HepG2 (cell line): Measurements from ENCODE around the gene SLC38A2. TPM values are rescaled to one million over a fixed set of nuclear protein-coding genes. Genes with fewer than 3 reads are reported as not detected.

Source experiments
- ATAC-seq: fragments of 200-7000 bp; cut with Tn5 transposase; 3 replicates; pipeline ENCODE4 v1.9.1; 2020; ENCODE audit warnings: mild to moderate bottlenecking, moderate library complexity
- BruUV-seq: library from RNA; stranded (reverse); fragments of 400-500 nt; replicated peaks from 2 replicates; lab custom pipeline; 2021; lab: Mats Ljungman, UMichigan
- CTCF ChIA-PET: fragments of 300-600 bp; formaldehyde crosslinking; extraction: SDS; loops from one replicate; lab custom pipeline; 2021; ENCODE audit warnings: low total read pairs, inconsistent platforms, low intra/inter-chr PET ratio; lab: Yijun Ruan, JAX
- POLR2A ChIA-PET: fragments of 350-600 bp; sonication (Branson Sonifier 250); formaldehyde crosslinking; loops from one replicate; lab custom pipeline; 2020; ENCODE audit warnings: antibody characterized with exemption, inconsistent platforms; lab: Yijun Ruan, JAX
- DNase-seq: peaks from one replicate; pipeline ENCODE4 v3.0.0-alpha.2; 2015; ENCODE audit warnings: low spot score
- FAIRE-seq: peaks from 3 replicates; lab custom pipeline; 2011; peaks lifted over from hg19 to GRCh38; lab: Jason Lieb, UNC
- H2AFZ ChIP-seq: one replicate; pipeline ENCODE4 v1.6.1; 2011; ENCODE audit warnings: low read length, inconsistent platforms
- H3K27ac ChIP-seq: fragments of 300-600 bp; 3 replicates; pipeline ENCODE4 v1.8.0; 2011; ENCODE audit warnings: mixed run types, mild to moderate bottlenecking, mixed read lengths, low read length, inconsistent platforms; ENCODE audit not compliant: insufficient read depth; ENCODE audit errors: extremely low read length
- H3K27me3 ChIP-seq, 2 experiments: fragments of 200-600 bp in 1 of 2; 2 replicates in 1 of 2; 3 replicates in 1 of 2; pipeline versions ENCODE4 v1.6.0 to v1.8.0; 2011; ENCODE audit warnings: low read length in 2 of 2, mild to moderate bottlenecking in 2 of 2, moderate library complexity in 2 of 2, inconsistent platforms in 1 of 2; ENCODE audit not compliant: insufficient read depth in 2 of 2, control insufficient read depth in 1 of 2
- H3K36me3 ChIP-seq, 2 experiments: fragments of 200-600 bp in 1 of 2; replicated peaks in 1 of 2; 2 replicates in 1 of 2; 3 replicates in 1 of 2; pipeline versions ENCODE4 v1.5.1 to v1.8.0; 2011; ENCODE audit warnings: low read length in 2 of 2, inconsistent platforms in 1 of 2; ENCODE audit not compliant: insufficient read depth in 2 of 2, control insufficient read depth in 1 of 2
- H3K4me1 ChIP-seq: 2 replicates; pipeline ENCODE4 v1.5.1; 2012; ENCODE audit warnings: low read length, inconsistent platforms; ENCODE audit not compliant: insufficient read depth
- H3K4me2 ChIP-seq: 2 replicates; pipeline ENCODE4 v1.6.0; 2011; ENCODE audit warnings: low read depth, low read length, inconsistent platforms
- H3K4me3 ChIP-seq, 3 experiments: fragments of 200-600 bp in 1 of 3; sonication (generic), shearing (Covaris generic) in 1 of 3; replicated peaks in 1 of 3; 2 replicates each; pipeline ENCODE4 v1.5.1; 2011 to 2016; ENCODE audit warnings: low read length in 3 of 3, inconsistent platforms in 2 of 3, low read depth in 2 of 3, mild to moderate bottlenecking in 2 of 3, control low read depth in 1 of 3, mixed read lengths in 1 of 3; ENCODE audit not compliant: insufficient read depth in 1 of 3
- H3K79me2 ChIP-seq: one replicate; pipeline ENCODE4 v1.6.1; 2011; ENCODE audit warnings: low read length, inconsistent platforms; ENCODE audit not compliant: insufficient read depth
- H3K9ac ChIP-seq: 2 replicates; pipeline ENCODE4 v1.6.0; 2011; ENCODE audit warnings: mild to moderate bottlenecking, low read depth, low read length, inconsistent platforms; ENCODE audit not compliant: insufficient read depth
- H3K9me3 ChIP-seq: 2 replicates; pipeline ENCODE4 v1.5.1; 2012; ENCODE audit warnings: mild to moderate bottlenecking, low read length
- H4K20me1 ChIP-seq: 2 replicates; pipeline ENCODE4 v1.6.0; 2011; ENCODE audit warnings: inconsistent platforms, mild to moderate bottlenecking, low read length, moderate library complexity; ENCODE audit not compliant: insufficient read depth
- HNRNPK ChIP-seq: fragments of 200-400 bp; formaldehyde crosslinking; IDR thresholded peaks from 2 replicates; pipeline ENCODE4 v1.6.1; 2018; ENCODE audit warnings: low read length, low read depth, moderate library complexity, mild to moderate bottlenecking; ENCODE audit not compliant: poor library complexity, severe bottlenecking
- KLF11 ChIP-seq: IDR thresholded peaks from 2 replicates; pipeline ENCODE4 v1.6.1; 2016; ENCODE audit warnings: missing compliant biosample characterization
- KLF15 ChIP-seq: sonication (generic); formaldehyde crosslinking; IDR thresholded peaks from 2 replicates; pipeline ENCODE4 v1.8.1; 2023; ENCODE audit warnings: borderline replicate concordance, mild to moderate bottlenecking, inconsistent platforms, missing genetic modification reagents, mixed read lengths
- KMT2A ChIP-seq: sonication (generic); formaldehyde crosslinking; IDR thresholded peaks from 2 replicates; pipeline ENCODE4 v1.4.0; 2020; ENCODE audit warnings: missing genetic modification reagents
- MAF1 ChIP-seq: sonication (generic); formaldehyde crosslinking; IDR thresholded peaks from 2 replicates; pipeline ENCODE4 v1.5.0; 2020; ENCODE audit warnings: missing genetic modification reagents, borderline replicate concordance
- PBX2 ChIP-seq: IDR thresholded peaks from 2 replicates; pipeline ENCODE4 v1.6.1; 2016; ENCODE audit warnings: control low read depth
- ZNF274 ChIP-seq: sonication (generic); formaldehyde crosslinking; IDR thresholded peaks from 2 replicates; pipeline ENCODE4 v1.5.1; 2020; ENCODE audit warnings: mild to moderate bottlenecking, missing genetic modification reagents
- ZNF451 ChIP-seq: sonication (generic); formaldehyde crosslinking; IDR thresholded peaks from 2 replicates; pipeline ENCODE4 v1.5.0; 2020; ENCODE audit warnings: mild to moderate bottlenecking, missing genetic modification reagents
- ZNF484 ChIP-seq: sonication (generic); formaldehyde crosslinking; IDR thresholded peaks from 2 replicates; pipeline ENCODE4 v1.5.1; 2020; ENCODE audit warnings: mild to moderate bottlenecking, low read depth, missing genetic modification reagents, borderline replicate concordance
- WGBS: methylation state at CpG from one replicate; pipeline ENCODE4 v1.1.6; 2017; ENCODE audit warnings: low lambda C conversion rate; 5-methylcytosine and 5-hydroxymethylcytosine counted together
- in situ Hi-C: cut with HindIII; loops from 2 replicates; pipeline ENCODE4 v1.10.0; 2017; ENCODE audit warnings: low pct_unique_long_range_greater_than_20kb; ENCODE audit not compliant: extremely low pct_ligation_motif_present
- intact Hi-C: fragments of 100-400 bp; cut with micrococcal nuclease; formaldehyde crosslinking; loops from one replicate; pipeline ENCODE4 v1.10.0; 2022; ENCODE audit not compliant: unreplicated experiment
- polyA plus RNA-seq, 8 experiments: library from polyadenylated mRNA; depleted of rRNA in 3 of 8; stranded (reverse) in 7 of 8; unstranded in 1 of 8; fragments of >200 nt; fragmentation: Illumina TruSeq in 4 of 8; extraction: Trizol in 4 of 8; gene quantifications; 2 replicates each; pipeline versions ENCODE4 v1.2.1 to v1.2.3, GENCODE V29; 2011 to 2016; ENCODE audit warnings: low read depth in 4 of 8, missing spikeins in 1 of 8, mixed read lengths in 1 of 8; ENCODE audit not compliant: insufficient read depth in 1 of 8
- total RNA-seq, 5 experiments: library from RNA; depleted of rRNA; stranded (reverse); fragments of >200 nt; fragmentation: Illumina TruSeq; extraction: Trizol; gene quantifications; 2 replicates each; pipeline ENCODE4 v1.2.3, GENCODE V29; 2016; ENCODE audit warnings: low read depth in 1 of 5

Gene SLC38A2
- total and polyA plus RNA-seq, 2 of the 13 experiments (the other 11 are each of a cell fraction or from before 2014, with no cell fraction given), result 368 to 880 TPM

GRCh38 chr12:46351886-46352650 lies 20.5 kb downstream of the SLC38A2 start:
- DNase-seq (no peak), ATAC-seq (no peak), FAIRE-seq (no peak)
- Histone ChIP-seq H3K27me3 (peaks cover 0 to 10% of the 10 kb centered on the region in 2 experiments; a peak in 3 of 5 replicates), H3K4me3 (no peak overlapping the region), H3K36me3 (no peaks in the 10 kb centered on the region), H3K4me2 (no peak overlapping the region), H3K79me2 (no peaks in the 10 kb centered on the region), H2AFZ (no peak overlapping the region), H3K4me1 (peaks cover 21% of the 10 kb centered on the region), H3K9ac (no peak overlapping the region), H3K27ac (no peak overlapping the region), H3K9me3 (no peaks in the 10 kb centered on the region), H4K20me1 (no peaks in the 10 kb centered on the region)
- TF ChIP-seq MAF1 (no peak), ZNF451 (CRISPR knock-in tag) (no peak), PBX2 (CRISPR knock-in tag) (no peak), HNRNPK (no peak), KMT2A (CRISPR knock-in tag) (no peak), KLF15 (CRISPR knock-in tag) (no peak)
- intact Hi-C loops, result no loop called here
- CTCF ChIA-PET, result no interaction called here
- 38% methylated on average over 2 of the region's 2 CpGs for WGBS
- POLR2A ChIA-PET, result no interaction called here
- no TSS peak for BruUV-seq
- in situ Hi-C loops, result loop anchor here (5.0 kb wide), 1 partner anchor 325 kb away; no protein-coding TSS in a partner anchor

- in situ Hi-C loops, result loop anchor here (5.0 kb wide), 1 partner anchor 326 kb away; no protein-coding TSS in a partner anchor
- DNase-seq (no peak), FAIRE-seq (no peak), ATAC-seq (no peak)
- Histone ChIP-seq H3K9me3 (no peaks in the 10 kb centered on the region), H3K4me2 (no peak overlapping the region), H3K27me3 (peaks cover 0 to 10% of the 10 kb centered on the region in 2 experiments; a peak in 3 of 5 replicates), H3K4me1 (peaks cover 21% of the 10 kb centered on the region), H4K20me1 (no peaks in the 10 kb centered on the region), H3K4me3 (no peak overlapping the region), H3K27ac (no peak overlapping the region), H2AFZ (no peak overlapping the region), H3K79me2 (no peaks in the 10 kb centered on the region), H3K36me3 (no peaks in the 10 kb centered on the region), H3K9ac (no peak overlapping the region)
- TF ChIP-seq ZNF484 (CRISPR knock-in tag) (no peak), HNRNPK (peak; percentile 42), KLF11 (CRISPR knock-in tag) (no peak), ZNF274 (CRISPR knock-in tag) (no peak)
- no TSS peak for BruUV-seq
- intact Hi-C loops, result no loop called here
- 2% methylated on average over 1 of the region's 1 CpG for WGBS
- POLR2A ChIA-PET, result no interaction called here
- CTCF ChIA-PET, result no interaction called here
Measured at GRCh38 chr12:46351138-46351537, 21.4 kb downstream of the SLC38A2 start.
